ENCODE results near the gene MTCL3.

Gene MTCL3

DNA sequence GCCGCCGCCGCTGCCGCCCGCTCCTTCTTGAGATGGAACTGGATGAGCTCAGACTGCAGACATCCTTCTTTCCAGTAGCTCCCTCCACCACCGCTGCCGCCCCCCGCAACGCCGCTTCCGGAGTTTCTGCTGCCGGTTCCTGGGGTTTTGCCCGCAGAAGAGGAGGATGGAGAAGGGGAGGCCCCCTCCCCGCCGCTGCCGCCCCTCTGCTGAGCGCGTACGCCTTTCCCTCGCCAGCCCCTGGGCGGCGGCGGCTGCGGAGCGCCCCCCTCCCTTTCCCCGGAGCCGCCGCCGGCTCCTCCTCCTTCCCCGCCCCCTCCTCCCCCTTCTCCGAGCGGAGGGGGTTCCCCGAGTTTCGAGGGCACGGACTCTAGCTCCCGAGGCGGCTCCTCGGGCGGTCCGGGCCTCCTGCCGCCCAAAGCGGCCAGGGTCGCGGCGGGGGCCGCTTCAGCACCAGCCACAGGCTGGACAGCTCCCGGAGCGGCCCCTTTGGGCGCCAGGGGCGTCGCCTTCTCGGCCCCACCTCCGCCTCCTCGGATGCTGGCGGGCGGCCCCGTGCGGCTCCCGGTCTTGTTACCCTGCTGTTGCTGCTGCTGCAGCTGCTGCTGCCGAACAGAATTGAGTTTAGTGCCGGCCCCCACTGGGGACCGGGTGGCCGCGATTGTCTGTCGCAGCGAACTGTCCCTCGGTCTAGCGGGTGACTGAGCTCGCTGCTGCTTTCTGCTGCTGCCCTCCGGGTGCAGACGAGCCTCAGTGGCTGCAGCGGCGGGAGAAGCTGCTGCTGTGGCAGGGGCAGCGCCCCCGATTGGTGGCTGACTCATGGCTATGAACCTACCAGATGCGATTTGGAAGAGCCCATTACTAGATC is 3.1 kb downstream of the MTCL3 start (continued):
- TF ChIP-seq POLR2G (IDR thresholded peaks at IDR 0.05; ENCODE audit: low read depth, low read length) (no peak), ZBTB7A (CRISPR knock-in tag; IDR thresholded peaks at IDR 0.05) (no peak; the same call in 1 of the 2 replicates), TEAD2 (CRISPR knock-in tag; IDR thresholded peaks at IDR 0.05) (no peak), TCF12 (IDR thresholded peaks at IDR 0.05) (no peak), TCF12 (CRISPR knock-in tag; IDR thresholded peaks at IDR 0.05) (0 out of 2 replicates have a peak, but pooled peaks have one; percentile 29), ZSCAN5A (CRISPR knock-in tag; IDR thresholded peaks at IDR 0.05; ENCODE audit: borderline replicate concordance) (no peak), ZNF496 (CRISPR knock-in tag; IDR thresholded peaks at IDR 0.05; ENCODE audit: insufficient replicate concordance) (no peak), MTF1 (CRISPR knock-in tag; IDR thresholded peaks at IDR 0.05) (0 out of 2 replicates have a peak, but pooled peaks have one; percentile 43), ZNF567 (CRISPR knock-in tag; IDR thresholded peaks at IDR 0.05; ENCODE audit: borderline replicate concordance) (no peak), ZNF33A (CRISPR knock-in tag; IDR thresholded peaks at IDR 0.05; ENCODE audit: borderline replicate concordance) (0 out of 2 replicates have a peak, but pooled peaks have one; percentile 87), SP140L (CRISPR knock-in tag; IDR thresholded peaks at IDR 0.05; ENCODE audit: borderline replicate concordance) (no peak; the same call in 1 of the 2 replicates), PHF8 (CRISPR knock-in tag; IDR thresholded peaks at IDR 0.05) (no peak), ZNF12 (CRISPR knock-in tag; IDR thresholded peaks at IDR 0.05) (no peak; the same call in 1 of the 2 replicates), DMTF1 (CRISPR knock-in tag; IDR thresholded peaks at IDR 0.05) (no peak), AGO2 (optimal IDR thresholded peaks at IDR 0.05; ENCODE audit: low read depth, low read length) (no peak), ZNF354B (CRISPR knock-in tag; IDR thresholded peaks at IDR 0.05) (no peak), BHLHE40 (IDR thresholded peaks at IDR 0.05; ENCODE audit: low read length) (no peak), SRY (CRISPR knock-in tag; IDR thresholded peaks at IDR 0.05) (peak; percentile 85; the same call in 1 of the 2 replicates), SP4 (CRISPR knock-in tag; IDR thresholded peaks at IDR 0.05) (no peak), HNF4A (CRISPR knock-in tag; IDR thresholded peaks at IDR 0.05) (no peak), ZNF431 (CRISPR knock-in tag; IDR thresholded peaks at IDR 0.05; ENCODE audit: borderline replicate concordance, low read depth) (no peak), ZKSCAN8 (CRISPR knock-in tag; IDR thresholded peaks at IDR 0.05; ENCODE audit: borderline replicate concordance) (no peak)
- TF ChIP-seq, protein P1, sequence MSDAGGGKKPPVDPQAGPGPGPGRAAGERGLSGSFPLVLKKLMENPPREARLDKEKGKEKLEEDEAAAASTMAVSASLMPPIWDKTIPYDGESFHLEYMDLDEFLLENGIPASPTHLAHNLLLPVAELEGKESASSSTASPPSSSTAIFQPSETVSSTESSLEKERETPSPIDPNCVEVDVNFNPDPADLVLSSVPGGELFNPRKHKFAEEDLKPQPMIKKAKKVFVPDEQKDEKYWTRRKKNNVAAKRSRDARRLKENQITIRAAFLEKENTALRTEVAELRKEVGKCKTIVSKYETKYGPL (CRISPR knock-in tag; IDR thresholded peaks at IDR 0.05): peak; percentile 48; the same call in 1 of the 2 replicates
- TF ChIP-seq, protein P2, sequence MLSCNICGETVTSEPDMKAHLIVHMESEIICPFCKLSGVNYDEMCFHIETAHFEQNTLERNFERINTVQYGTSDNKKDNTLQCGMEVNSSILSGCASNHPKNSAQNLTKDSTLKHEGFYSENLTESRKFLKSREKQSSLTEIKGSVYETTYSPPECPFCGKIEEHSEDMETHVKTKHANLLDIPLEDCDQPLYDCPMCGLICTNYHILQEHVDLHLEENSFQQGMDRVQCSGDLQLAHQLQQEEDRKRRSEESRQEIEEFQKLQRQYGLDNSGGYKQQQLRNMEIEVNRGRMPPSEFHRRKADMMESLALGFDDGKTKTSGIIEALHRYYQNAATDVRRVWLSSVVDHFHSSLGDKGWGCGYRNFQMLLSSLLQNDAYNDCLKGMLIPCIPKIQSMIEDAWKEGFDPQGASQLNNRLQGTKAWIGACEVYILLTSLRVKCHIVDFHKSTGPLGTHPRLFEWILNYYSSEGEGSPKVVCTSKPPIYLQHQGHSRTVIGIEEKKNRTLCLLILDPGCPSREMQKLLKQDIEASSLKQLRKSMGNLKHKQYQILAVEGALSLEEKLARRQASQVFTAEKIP (CRISPR knock-in tag; IDR thresholded peaks at IDR 0.05; ENCODE audit: borderline replicate concordance): no peak

Measured in HepG2 (cell line).